Esophagus (tissue), 2 donors: ENCODE measurements around the gene TTC23L. TPM values are rescaled to one million over a fixed set of nuclear protein-coding genes. Genes with fewer than 3 reads are reported as not detected.

Experiments used
- H3K27ac ChIP-seq, 2 donors: one replicate each; pipeline ENCODE4 v1.5.1; 2013; ENCODE audit warnings: low read depth in 2 of 2, mild to moderate bottlenecking in 2 of 2, inconsistent platforms in 1 of 2, low read length in 1 of 2, moderate library complexity in 1 of 2
- H3K27me3 ChIP-seq, 2 donors: one replicate each; pipeline ENCODE4 v1.6.1; 2013; ENCODE audit warnings: low read length in 2 of 2, control low read depth in 1 of 2, mild to moderate bottlenecking in 1 of 2; ENCODE audit not compliant: insufficient read depth in 2 of 2, control insufficient read depth in 1 of 2
- H3K36me3 ChIP-seq, 2 donors: one replicate each; pipeline ENCODE4 v1.6.1; 2013; ENCODE audit warnings: low read length in 1 of 2; ENCODE audit not compliant: control insufficient read depth in 2 of 2, insufficient read depth in 2 of 2
- H3K4me1 ChIP-seq, 2 donors: one replicate each; pipeline ENCODE4 v1.6.1; 2013; ENCODE audit warnings: low read length in 1 of 2; ENCODE audit not compliant: control insufficient read depth in 2 of 2, insufficient read depth in 2 of 2
- H3K4me3 ChIP-seq, 2 donors: one replicate each; pipeline ENCODE4 v1.5.1; 2013; ENCODE audit warnings: low read length in 2 of 2, mild to moderate bottlenecking in 2 of 2, low read depth in 1 of 2, moderate library complexity in 1 of 2
- H3K9me3 ChIP-seq, 2 donors: one replicate each; pipeline ENCODE4 v1.6.1; 2013; ENCODE audit warnings: mild to moderate bottlenecking in 2 of 2, low read depth in 1 of 2, low read length in 1 of 2, moderate library complexity in 1 of 2; ENCODE audit not compliant: control insufficient read depth in 2 of 2, insufficient read depth in 1 of 2
- WGBS, 2 donors: extraction: QIAGEN DNeasy Blood & Tissue Kit; methylation state at CpG; one replicate each; pipeline ENCODE4 v1.1.7; 2013; 5-methylcytosine and 5-hydroxymethylcytosine counted together
- polyA plus RNA-seq, 2 donors: library from polyadenylated mRNA; stranded (reverse); fragments of 200-250 nt; gene quantifications; one replicate each; pipeline ENCODE4 v1.2.3, GENCODE V29; 2013
- donor health status: healthy with polysubstance abuse.
- donor health status: Bipolar disorder and iron deficiency.

TTC23L gene
- polyA plus RNA-seq, 2 donors, result 0.04 TPM; not detected in 1

DNA sequence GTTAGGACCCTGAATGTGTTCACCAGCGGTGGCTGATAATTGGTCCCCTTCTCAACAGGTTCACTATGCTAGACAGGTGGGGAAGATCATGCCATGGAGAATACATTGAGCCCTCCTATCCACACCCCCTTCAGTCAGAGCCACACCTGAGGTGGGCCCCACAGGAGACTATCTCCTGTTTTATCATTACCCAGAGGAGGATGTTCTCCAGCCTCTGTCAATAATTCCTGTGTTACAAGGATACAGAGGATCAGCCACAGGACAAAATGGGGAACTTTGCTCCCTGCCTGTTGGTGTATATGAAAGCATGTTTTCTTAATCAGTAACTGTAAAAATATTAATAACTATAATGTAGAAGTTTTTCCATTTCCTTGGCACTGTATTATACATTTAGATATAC, 50.4 kb downstream of the TTC23L start:
- H3K4me1 ChIP-seq, result no peaks in the 10 kb centered on the region
- no peak overlapping the region for H3K27ac ChIP-seq
- H3K9me3 ChIP-seq, result no peaks in the 10 kb centered on the region
- no peaks in the 10 kb centered on the region for H3K27me3 ChIP-seq
- no peaks in the 10 kb centered on the region for H3K36me3 ChIP-seq
- H3K4me3 ChIP-seq, result no peak overlapping the region
- 94 to 96% methylated on average over 1 of the region's 1 CpG for WGBS, 2 donors

DNA sequence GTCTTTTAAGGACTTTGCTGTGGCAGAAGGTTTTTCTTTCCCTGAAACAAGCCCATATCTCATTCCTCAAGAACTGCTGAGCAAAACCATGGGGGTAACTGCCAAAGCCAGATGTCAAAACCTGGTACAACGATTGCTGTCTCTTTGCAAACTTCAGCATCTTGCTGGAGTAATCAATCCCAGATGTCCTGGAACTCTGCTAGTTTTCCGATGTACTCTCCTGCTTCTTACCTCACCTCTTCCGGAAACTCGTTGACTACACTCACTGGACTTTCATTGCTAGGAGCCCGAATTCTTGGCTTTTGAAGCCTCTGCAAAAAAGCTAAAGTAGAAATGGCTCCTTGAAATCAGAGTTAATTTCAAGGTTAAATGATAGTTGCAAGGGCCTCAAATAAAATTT, 53.0 kb downstream of the TTC23L start:
- Histone ChIP-seq H3K4me1 (no peaks in the 10 kb centered on the region), H3K36me3 (no peaks in the 10 kb centered on the region), H3K4me3 (no peak overlapping the region), H3K27ac (no peak overlapping the region), H3K9me3 (no peaks in the 10 kb centered on the region), H3K27me3 (no peaks in the 10 kb centered on the region)
- 73 to 77% methylated on average over 5 of the region's 5 CpGs for whole genome bisulfite sequencing, 2 donors

DNA sequence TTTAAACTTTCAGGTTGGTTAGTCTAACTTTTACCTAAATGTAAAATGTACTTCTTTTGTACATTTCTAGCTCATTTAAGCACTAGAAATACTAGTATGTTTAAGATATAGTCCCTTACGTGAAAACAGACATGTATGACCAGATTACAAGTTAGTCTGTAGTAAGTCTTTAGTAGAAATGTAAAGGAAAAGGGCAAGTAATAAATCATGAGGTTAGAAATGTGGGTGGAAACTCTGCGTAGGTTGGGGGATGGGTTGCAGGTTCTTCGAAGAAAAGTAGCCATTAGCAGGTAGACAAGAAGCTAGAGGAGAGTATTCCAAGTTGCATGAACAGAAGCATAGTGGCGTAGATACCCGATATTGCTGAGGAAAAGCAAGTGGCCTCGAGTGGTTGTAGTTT, 53.5 kb downstream of the TTC23L start:
- H3K9me3 ChIP-seq, result no peaks in the 10 kb centered on the region
- H3K4me3 ChIP-seq, result no peak overlapping the region
- H3K27ac ChIP-seq, result no peak overlapping the region
- H3K36me3 ChIP-seq, result no peaks in the 10 kb centered on the region
- H3K4me1 ChIP-seq, result no peaks in the 10 kb centered on the region
- H3K27me3 ChIP-seq, result no peaks in the 10 kb centered on the region
- WGBS, 2 donors, result 89% methylated on average over 6 of the region's 6 CpGs

DNA sequence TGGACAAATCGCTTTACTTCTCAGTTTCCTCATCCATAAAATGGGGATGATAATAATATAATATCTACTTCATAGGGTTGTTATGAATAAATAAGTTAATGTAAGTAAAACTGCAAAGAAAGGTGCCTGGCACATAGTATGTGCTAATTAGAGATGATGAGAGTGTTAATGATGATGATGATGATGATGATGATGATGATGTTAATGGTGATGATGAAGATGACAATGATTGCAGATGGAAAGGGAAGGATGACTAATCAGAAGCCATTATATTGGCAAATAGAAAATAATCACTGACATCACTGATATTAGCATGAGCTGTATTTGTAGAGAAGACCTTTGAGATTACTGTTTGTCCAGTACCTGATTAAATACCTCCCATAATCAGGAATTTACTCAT, 55.8 kb downstream of the TTC23L start:
- no peak overlapping the region for H3K4me3 ChIP-seq
- H3K4me1 ChIP-seq, result no peaks in the 10 kb centered on the region
- H3K27ac ChIP-seq, result no peak overlapping the region
- no peaks in the 10 kb centered on the region for H3K36me3 ChIP-seq
- H3K27me3 ChIP-seq, result no peaks in the 10 kb centered on the region
- no peaks in the 10 kb centered on the region for H3K9me3 ChIP-seq
- 89 to 98% methylated on average over 1 of the region's 1 CpG for WGBS, 2 donors

- no peaks in the 10 kb centered on the region for H3K9me3 ChIP-seq
- no peaks in the 10 kb centered on the region for H3K27me3 ChIP-seq
- no peak overlapping the region for H3K27ac ChIP-seq
- 79 to 87% methylated on average over 2 of the region's 2 CpGs for WGBS, 2 donors
- no peaks in the 10 kb centered on the region for H3K36me3 ChIP-seq
- no peak overlapping the region for H3K4me3 ChIP-seq
- no peaks in the 10 kb centered on the region for H3K4me1 ChIP-seq
Measured at GRCh38 chr5:34895641-34896419, 56.9 kb downstream of the TTC23L start.

- no peaks in the 10 kb centered on the region for H3K36me3 ChIP-seq
- H3K27ac ChIP-seq, result no peak overlapping the region
- H3K27me3 ChIP-seq, result no peaks in the 10 kb centered on the region
- no peaks in the 10 kb centered on the region for H3K4me1 ChIP-seq
- no peak overlapping the region for H3K4me3 ChIP-seq
- H3K9me3 ChIP-seq, result no peaks in the 10 kb centered on the region
Measured at GRCh38 chr5:34897646-34898045, 58.7 kb downstream of the TTC23L start.

DNA sequence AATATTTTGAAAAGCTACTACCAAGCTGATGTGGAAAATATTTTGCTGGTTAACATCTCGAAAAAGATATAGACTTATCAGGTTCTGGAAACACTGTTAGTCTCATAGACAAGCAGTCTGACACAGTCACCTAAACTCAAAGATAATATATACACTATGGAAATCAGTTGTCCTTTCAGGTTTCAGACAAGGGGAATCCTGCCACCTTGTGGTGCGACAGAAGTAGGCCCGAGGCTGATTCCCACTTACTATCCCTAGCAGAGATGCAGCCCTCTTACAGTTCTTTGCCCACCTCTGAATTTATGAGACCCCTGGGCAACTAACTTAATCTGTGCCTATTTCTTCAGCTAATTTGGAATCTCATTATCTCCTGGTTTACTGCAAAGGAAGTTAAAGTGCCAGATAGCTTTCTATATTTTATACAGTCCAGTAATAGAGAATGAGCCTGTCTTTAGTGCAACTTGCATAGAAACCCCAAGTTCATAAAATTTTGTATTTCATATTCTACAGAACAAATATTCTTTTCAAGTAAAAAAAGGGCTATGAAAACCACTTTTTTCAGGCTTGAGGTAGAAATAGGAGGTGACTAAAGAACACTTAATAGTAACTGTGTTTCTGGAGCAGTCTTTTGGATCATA, 59.4 kb downstream of the TTC23L start:
- Histone ChIP-seq H3K27me3 (no peaks in the 10 kb centered on the region), H3K4me3 (no peak overlapping the region), H3K27ac (no peak overlapping the region), H3K9me3 (no peaks in the 10 kb centered on the region), H3K4me1 (no peaks in the 10 kb centered on the region), H3K36me3 (no peaks in the 10 kb centered on the region)
- 1 to 3% methylated on average over 3 of the region's 3 CpGs for WGBS, 2 donors

DNA sequence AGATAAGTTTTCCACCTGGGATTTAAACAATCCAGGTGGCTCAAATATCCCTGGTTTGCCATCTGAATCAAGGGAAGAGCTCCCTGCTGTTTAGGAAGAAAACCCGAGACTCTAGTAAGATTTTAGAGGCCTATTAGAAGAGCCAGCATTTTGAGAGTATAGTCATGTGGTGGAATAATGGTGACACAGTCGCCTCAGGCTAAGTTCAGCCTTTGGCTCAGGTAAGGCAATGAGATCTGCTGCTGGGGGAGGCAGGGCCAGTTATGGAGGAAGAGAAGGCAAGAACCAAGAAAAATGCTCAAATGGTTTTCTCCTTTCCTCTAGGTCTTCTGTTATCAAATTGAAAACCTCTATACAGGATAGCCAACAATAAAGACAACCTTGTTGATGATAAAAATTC, 60.1 kb downstream of the TTC23L start:
- no peaks in the 10 kb centered on the region for H3K27me3 ChIP-seq
- no peaks in the 10 kb centered on the region for H3K4me1 ChIP-seq
- H3K36me3 ChIP-seq, result no peaks in the 10 kb centered on the region
- H3K4me3 ChIP-seq, result no peak overlapping the region
- H3K27ac ChIP-seq, result no peak overlapping the region
- H3K9me3 ChIP-seq, result no peaks in the 10 kb centered on the region
- 82 to 88% methylated on average over 2 of the region's 2 CpGs for WGBS, 2 donors

DNA sequence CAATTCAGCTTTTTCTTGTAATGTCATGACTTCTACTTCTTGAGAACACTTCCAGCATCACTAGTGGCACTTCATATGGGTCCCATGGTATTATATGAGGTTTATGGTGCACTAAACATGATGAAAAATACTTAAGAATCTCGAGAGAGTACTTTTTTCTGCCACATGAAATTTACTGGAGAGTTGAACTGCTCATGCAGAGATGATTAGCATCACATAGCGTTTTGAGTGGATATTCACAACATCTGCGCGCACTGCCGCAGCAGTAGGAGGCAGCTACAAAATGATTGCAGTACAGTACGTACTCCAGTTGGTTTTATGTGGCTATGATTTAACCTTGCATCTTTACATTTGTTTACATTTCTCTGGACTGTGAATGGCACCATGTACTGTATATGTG, 61.7 kb downstream of the TTC23L start:
- H3K4me3 ChIP-seq, result no peak overlapping the region
- no peaks in the 10 kb centered on the region for H3K4me1 ChIP-seq
- H3K9me3 ChIP-seq, result no peaks in the 10 kb centered on the region
- no peaks in the 10 kb centered on the region for H3K36me3 ChIP-seq
- no peaks in the 10 kb centered on the region for H3K27me3 ChIP-seq
- WGBS, 2 donors, result 92 to 94% methylated on average over 6 of the region's 6 CpGs
- H3K27ac ChIP-seq, result no peak overlapping the region

DNA sequence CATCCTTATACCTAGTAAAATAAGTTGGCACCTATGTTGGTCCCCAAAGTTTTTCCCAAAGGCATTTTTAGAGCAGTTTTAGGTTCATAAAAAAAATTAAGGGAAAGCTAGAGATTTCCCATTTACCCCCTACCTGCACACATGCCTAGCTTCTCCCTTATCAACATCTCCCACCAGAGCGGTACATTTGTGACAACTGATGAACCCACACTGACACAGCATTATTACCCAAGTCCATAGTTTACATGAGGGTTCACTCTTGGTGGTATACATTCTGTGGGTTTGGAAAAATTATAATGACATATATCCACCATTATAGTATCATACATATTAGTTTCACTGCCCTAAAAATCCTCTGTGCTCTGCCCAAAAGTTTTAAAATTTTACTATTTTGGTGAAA, 64.3 kb downstream of the TTC23L start:
- Histone ChIP-seq H3K36me3 (no peaks in the 10 kb centered on the region), H3K27ac (no peak overlapping the region), H3K27me3 (no peaks in the 10 kb centered on the region), H3K9me3 (no peaks in the 10 kb centered on the region), H3K4me1 (no peaks in the 10 kb centered on the region), H3K4me3 (no peak overlapping the region)
- 91 to 96% methylated on average over 1 of the region's 1 CpG for WGBS, 2 donors
